Liver (tissue), 9 donors: ENCODE results near the gene COL27A1. TPM values are rescaled to one million over a fixed set of nuclear protein-coding genes. Genes with fewer than 3 reads are reported as not detected.

Experiments
- DNase-seq: peaks from one replicate; pipeline ENCODE4 v3.0.0-alpha.2; 2017; ENCODE audit warnings: low spot score
- H3K27ac ChIP-seq, 2 donors: one replicate each; pipeline ENCODE4 v1.7.0; 2013; ENCODE audit warnings: inconsistent platforms in 2 of 2, low read length in 2 of 2, control low read depth in 1 of 2, low read depth in 1 of 2, mild to moderate bottlenecking in 1 of 2
- H3K27me3 ChIP-seq, 4 donors: one replicate each; pipeline versions ENCODE4 v1.6.1 to v1.7.0; 2013; ENCODE audit warnings: low read length in 3 of 4, inconsistent platforms in 1 of 4, mild to moderate bottlenecking in 1 of 4, moderate library complexity in 1 of 4; ENCODE audit not compliant: control insufficient read depth in 4 of 4, insufficient read depth in 4 of 4
- H3K36me3 ChIP-seq, 4 donors: one replicate each; pipeline versions ENCODE4 v1.6.1 to v1.7.0; 2013; ENCODE audit warnings: low read length in 3 of 4, mild to moderate bottlenecking in 3 of 4, low read depth in 1 of 4, moderate library complexity in 1 of 4; ENCODE audit not compliant: control insufficient read depth in 4 of 4, insufficient read depth in 3 of 4
- H3K4me1 ChIP-seq, 4 donors: one replicate each; pipeline versions ENCODE4 v1.6.1 to v1.7.0; 2013; ENCODE audit warnings: low read length in 3 of 4, mild to moderate bottlenecking in 3 of 4, moderate library complexity in 1 of 4; ENCODE audit not compliant: control insufficient read depth in 4 of 4, insufficient read depth in 4 of 4
- H3K4me3 ChIP-seq, 3 donors: one replicate each; pipeline versions ENCODE4 v1.6.1 to v1.7.0; 2013; ENCODE audit warnings: low read length in 3 of 3, control low read depth in 1 of 3, low read depth in 1 of 3, mild to moderate bottlenecking in 1 of 3
- H3K9ac ChIP-seq, 2 donors: one replicate each; pipeline ENCODE4 v1.7.0; 2013; ENCODE audit warnings: low read length in 2 of 2, mild to moderate bottlenecking in 2 of 2, moderate library complexity in 2 of 2, control low read depth in 1 of 2, low read depth in 1 of 2
- H3K9me3 ChIP-seq, 4 donors: one replicate each; pipeline versions ENCODE4 v1.6.1 to v1.7.0; 2013; ENCODE audit warnings: low read length in 3 of 4; ENCODE audit not compliant: control insufficient read depth in 4 of 4
- ATF3 ChIP-seq: IDR thresholded peaks from 2 replicates; pipeline ENCODE4 v1.6.1; 2016; ENCODE audit warnings: antibody characterized with exemption
- CTCF ChIP-seq: fragments of 150-350 bp; IDR thresholded peaks from 2 replicates; pipeline ENCODE4 v1.5.1; 2017; ENCODE audit warnings: improper control_type of control experiment, low read depth, low read length; ENCODE audit not compliant: missing input control
- EGR1 ChIP-seq, 2 donors: IDR thresholded peaks; 2 replicates each; pipeline ENCODE4 v1.6.1; 2016 to 2018; ENCODE audit warnings: antibody characterized with exemption in 2 of 2, low read depth in 2 of 2
- FOXA1 ChIP-seq: IDR thresholded peaks from 2 replicates; pipeline ENCODE4 v1.6.1; 2016; ENCODE audit warnings: antibody characterized with exemption
- FOXA2 ChIP-seq: IDR thresholded peaks from 2 replicates; pipeline ENCODE4 v1.6.1; 2016; ENCODE audit warnings: antibody characterized with exemption
- HNF4G ChIP-seq: IDR thresholded peaks from 2 replicates; pipeline ENCODE4 v1.6.1; 2016; ENCODE audit warnings: antibody characterized with exemption
- MAX ChIP-seq: IDR thresholded peaks from 2 replicates; pipeline ENCODE4 v1.6.1; 2016; ENCODE audit warnings: antibody characterized with exemption
- NR2F2 ChIP-seq: IDR thresholded peaks from 2 replicates; pipeline ENCODE4 v1.6.1; 2016; ENCODE audit warnings: antibody characterized with exemption
- REST ChIP-seq: IDR thresholded peaks from 2 replicates; pipeline ENCODE4 v1.6.1; 2016; ENCODE audit warnings: antibody characterized with exemption, mild to moderate bottlenecking
- RXRA ChIP-seq, 2 donors: IDR thresholded peaks; 2 replicates each; pipeline ENCODE4 v1.6.1; 2017 to 2018; ENCODE audit warnings: antibody characterized with exemption in 2 of 2, mild to moderate bottlenecking in 1 of 2
- SP1 ChIP-seq: IDR thresholded peaks from 2 replicates; pipeline ENCODE4 v1.6.1; 2018; ENCODE audit warnings: antibody characterized with exemption, mild to moderate bottlenecking
- TAF1 ChIP-seq: conservative IDR thresholded peaks from 2 replicates; pipeline ENCODE4 v1.6.1; 2016; ENCODE audit warnings: antibody characterized with exemption, mild to moderate bottlenecking
- YY1 ChIP-seq: IDR thresholded peaks from 2 replicates; pipeline ENCODE4 v1.6.1; 2016; ENCODE audit warnings: antibody characterized with exemption, mild to moderate bottlenecking
- ZBTB33 ChIP-seq: IDR thresholded peaks from 2 replicates; pipeline ENCODE4 v1.6.1; 2016; ENCODE audit warnings: antibody characterized with exemption
- WGBS: extraction: QIAGEN DNeasy Blood & Tissue Kit; methylation state at CpG from one replicate; pipeline ENCODE4 v1.1.7; 2013; 5-methylcytosine and 5-hydroxymethylcytosine counted together
- polyA plus RNA-seq, 2 donors: library from polyadenylated mRNA; stranded (reverse) in 1 of 2; unstranded in 1 of 2; fragments of 200-250 nt in 1 of 2; fragments of >200 nt in 1 of 2; fragmentation: Nextera tagmentation in 1 of 2; extraction: Ambion mirVana in 1 of 2; gene quantifications; one replicate each; pipeline versions ENCODE4 v1.2.1 to v1.2.3, GENCODE V29; 2013 to 2015
- total RNA-seq, 2 donors: library from RNA; depleted of rRNA; stranded (reverse); fragments of >200 nt; gene quantifications; one replicate each; pipeline ENCODE4 v1.2.3, GENCODE V29; 2014
- donor health status: healthy.
- donor health status: healthy.
- donor health status: healthy.
- donor health status: healthy.
- donor health status: healthy.

The COL27A1 gene
- total and polyA plus RNA-seq, 4 donors: 7.0 to 20.4 (median 12.0) TPM

- Histone ChIP-seq H3K27me3 (no peaks in the 10 kb centered on the region), H3K4me3 (no peak overlapping the region), H3K36me3 (peaks cover 5 to 46% (median 19%) of the 10 kb centered on the region in 4 donors), H3K4me1 (peaks cover 0 to 4% (median 0%) of the 10 kb centered on the region in 4 donors), H3K9me3 (no peaks in the 10 kb centered on the region), H3K9ac (no peak overlapping the region), H3K27ac (no peak overlapping the region)
- WGBS: 96% methylated on average over 10 of the region's 10 CpGs
- no peak for DNase-seq
- TF ChIP-seq RXRA (IDR thresholded peaks at IDR 0.05): no peak
- TF ChIP-seq REST: no peak
- no peak for TF ChIP-seq ATF3
- no peak for TF ChIP-seq NR2F2
- TF ChIP-seq FOXA1: no peak
- TF ChIP-seq EGR1 (IDR thresholded peaks at IDR 0.05; ENCODE audit: low read depth in 2 of 2): no peak
- no peak for TF ChIP-seq HNF4G
- TF ChIP-seq MAX: no peak
- no peak for TF ChIP-seq CTCF
- TF ChIP-seq SP1: no peak
- no peak for TF ChIP-seq FOXA2
- no peak for TF ChIP-seq YY1
- no peak for TF ChIP-seq ZBTB33
Observed at GRCh38 chr9:114282104-114282485, 126.8 kb downstream of the COL27A1 start.

GRCh38 chr9:114282507-114282906, 127.2 kb downstream of the COL27A1 start:
- no peak for DNase-seq
- WGBS: 91% methylated on average over 6 of the region's 6 CpGs
- Histone ChIP-seq H3K9me3 (no peaks in the 10 kb centered on the region), H3K27ac (no peak overlapping the region), H3K9ac (no peak overlapping the region), H3K36me3 (peaks cover 5 to 48% (median 20%) of the 10 kb centered on the region in 4 donors), H3K27me3 (no peaks in the 10 kb centered on the region), H3K4me1 (peaks cover 0 to 4% (median 0%) of the 10 kb centered on the region in 4 donors), H3K4me3 (no peak overlapping the region)
- no peak for TF ChIP-seq NR2F2
- no peak for TF ChIP-seq EGR1 (IDR thresholded peaks at IDR 0.05; ENCODE audit: low read depth in 2 of 2)
- TF ChIP-seq REST: no peak
- TF ChIP-seq FOXA1: no peak
- no peak for TF ChIP-seq ATF3
- TF ChIP-seq YY1: no peak
- TF ChIP-seq TAF1: no peak
- no peak for TF ChIP-seq SP1
